ENCODE results near the gene MRPS6.

DNA sequence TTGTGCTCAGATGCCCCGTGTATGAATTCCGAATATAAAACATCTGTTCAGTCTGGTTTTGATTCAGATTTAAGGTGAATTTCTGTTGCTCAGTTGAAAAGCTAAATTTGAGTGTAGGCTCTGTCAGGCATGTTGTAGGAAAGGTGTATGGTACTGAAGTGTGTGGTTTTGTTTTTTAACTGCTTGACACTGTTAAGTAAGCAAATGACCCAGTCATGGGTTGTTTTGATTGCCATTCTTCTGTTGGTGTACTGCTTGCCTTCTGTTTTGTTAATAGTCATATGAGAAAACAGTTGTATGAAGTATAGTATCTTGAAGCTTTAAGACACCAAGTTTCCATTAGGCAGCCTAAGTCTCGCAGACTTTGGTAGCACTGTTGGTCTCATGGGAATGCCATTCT is 10.0 kb downstream of the MRPS6 start:
- TF ChIP-seq POLR2A (IDR thresholded peaks at IDR 0.05), result no peak
- TF ChIP-seq, protein P1, sequence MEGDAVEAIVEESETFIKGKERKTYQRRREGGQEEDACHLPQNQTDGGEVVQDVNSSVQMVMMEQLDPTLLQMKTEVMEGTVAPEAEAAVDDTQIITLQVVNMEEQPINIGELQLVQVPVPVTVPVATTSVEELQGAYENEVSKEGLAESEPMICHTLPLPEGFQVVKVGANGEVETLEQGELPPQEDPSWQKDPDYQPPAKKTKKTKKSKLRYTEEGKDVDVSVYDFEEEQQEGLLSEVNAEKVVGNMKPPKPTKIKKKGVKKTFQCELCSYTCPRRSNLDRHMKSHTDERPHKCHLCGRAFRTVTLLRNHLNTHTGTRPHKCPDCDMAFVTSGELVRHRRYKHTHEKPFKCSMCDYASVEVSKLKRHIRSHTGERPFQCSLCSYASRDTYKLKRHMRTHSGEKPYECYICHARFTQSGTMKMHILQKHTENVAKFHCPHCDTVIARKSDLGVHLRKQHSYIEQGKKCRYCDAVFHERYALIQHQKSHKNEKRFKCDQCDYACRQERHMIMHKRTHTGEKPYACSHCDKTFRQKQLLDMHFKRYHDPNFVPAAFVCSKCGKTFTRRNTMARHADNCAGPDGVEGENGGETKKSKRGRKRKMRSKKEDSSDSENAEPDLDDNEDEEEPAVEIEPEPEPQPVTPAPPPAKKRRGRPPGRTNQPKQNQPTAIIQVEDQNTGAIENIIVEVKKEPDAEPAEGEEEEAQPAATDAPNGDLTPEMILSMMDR (IDR thresholded peaks at IDR 0.05), result no peak

All from vagina (tissue), 2 donors.